ENCODE results near the gene PCTP.

DNA sequence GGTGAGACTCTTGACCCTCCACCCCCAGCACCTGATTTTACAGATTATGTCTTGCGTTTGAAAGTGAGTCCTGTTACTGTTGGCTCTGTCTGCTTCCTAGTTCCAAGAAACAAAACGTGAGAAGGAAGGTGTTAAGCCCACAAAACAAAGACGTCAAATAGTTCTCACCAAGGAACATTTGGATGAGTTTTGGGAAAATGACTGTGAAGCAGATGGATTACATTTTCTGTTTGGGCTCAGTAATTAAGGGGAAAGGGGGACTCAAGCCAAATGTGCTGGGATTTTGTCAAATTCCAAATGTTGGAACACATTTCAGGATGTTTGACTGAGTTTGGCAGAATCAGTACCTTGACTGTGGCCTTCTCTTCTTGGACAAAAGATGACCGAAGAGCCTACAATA lies 71.2 kb downstream of the PCTP start:
- TF ChIP-seq TAF1 (IDR thresholded peaks at IDR 0.05; ENCODE audit: low read depth), result no peak
- TF ChIP-seq EGR1 (IDR thresholded peaks at IDR 0.05), result no peak
- no peak for TF ChIP-seq EP300 (IDR thresholded peaks at IDR 0.05; ENCODE audit: borderline replicate concordance)
- TF ChIP-seq TCF12 (IDR thresholded peaks at IDR 0.05; ENCODE audit: low read depth), result no peak
- no peak for TF ChIP-seq ZBTB7A (IDR thresholded peaks at IDR 0.05; ENCODE audit: low read depth)
